WTC11 (cell line): ENCODE data around the gene PIP5K1A. TPM values are rescaled to one million over a fixed set of nuclear protein-coding genes. Genes with fewer than 3 reads are reported as not detected.
A peak's percentile ranks its signal among the peaks of the same experiment; 100 is the strongest.

Source experiments
- ATAC-seq: fragments of 200-7000 bp; cut with Tn5 transposase; 2 replicates; pipeline ENCODE4 v1.10.0; 2021; ENCODE audit warnings: mild to moderate bottlenecking, moderate library complexity
- CTCF ChIA-PET: fragments of 300-600 bp; sonication (Branson Sonifier 250); formaldehyde crosslinking; loops from one replicate; lab custom pipeline; 2021; ENCODE audit warnings: antibody characterized with exemption; lab: Charles Lee
- POLR2A ChIA-PET: fragments of 350-600 bp; sonication (Branson Sonifier 250); formaldehyde crosslinking; loops from one replicate; lab custom pipeline; 2021; ENCODE audit warnings: antibody characterized with exemption; lab: Charles Lee
- DNase-seq: peaks from one replicate; pipeline ENCODE4 v3.0.0; 2021; ENCODE audit warnings: low spot score
- H3K27ac Mint-ChIP-seq: 2 replicates; pipeline ENCODE4 v1.8.0; 2021; ENCODE audit warnings: mixed read lengths
- H3K27me3 Mint-ChIP-seq: 2 replicates; pipeline ENCODE4 v1.8.0; 2021; ENCODE audit warnings: low read depth, mild to moderate bottlenecking, moderate library complexity, mixed read lengths
- H3K36me3 Mint-ChIP-seq: 2 replicates; pipeline ENCODE4 v1.8.0; 2021; ENCODE audit warnings: mixed read lengths
- H3K4me1 Mint-ChIP-seq: 2 replicates; pipeline ENCODE4 v1.8.0; 2022; ENCODE audit warnings: mixed read lengths
- H3K4me3 Mint-ChIP-seq: 2 replicates; pipeline ENCODE4 v1.8.0; 2021; ENCODE audit warnings: mild to moderate bottlenecking, moderate library complexity, mixed read lengths
- H3K9me3 Mint-ChIP-seq: 2 replicates; pipeline ENCODE4 v1.8.0; 2021; ENCODE audit warnings: mixed read lengths
- ELF4 ChIP-seq: sonication (generic); formaldehyde crosslinking; IDR thresholded peaks from 2 replicates; pipeline ENCODE4 v1.8.1; 2022; ENCODE audit warnings: low read depth, mild to moderate bottlenecking, moderate library complexity, missing genetic modification reagents
- JUN ChIP-seq: sonication (generic); formaldehyde crosslinking; IDR thresholded peaks from 2 replicates; pipeline ENCODE4 v1.8.0; 2023; ENCODE audit warnings: mild to moderate bottlenecking, missing genetic modification reagents
- MXD4 ChIP-seq: fragments of 250-450 bp; sonication (Bioruptor Pico); IDR thresholded peaks from 2 replicates; pipeline ENCODE4 v1.8.0; 2021; ENCODE audit warnings: mild to moderate bottlenecking, moderate library complexity, borderline replicate concordance
- MYBL2 ChIP-seq: sonication (generic); formaldehyde crosslinking; IDR thresholded peaks from 2 replicates; pipeline ENCODE4 v1.8.1; 2023; ENCODE audit warnings: mild to moderate bottlenecking, moderate library complexity, missing genetic modification reagents
- NFE2L1 ChIP-seq: sonication (generic); formaldehyde crosslinking; IDR thresholded peaks from 2 replicates; pipeline ENCODE4 v1.8.1; 2023; ENCODE audit warnings: missing genetic modification reagents
- NR1H2 ChIP-seq: sonication (generic); formaldehyde crosslinking; IDR thresholded peaks from 2 replicates; pipeline ENCODE4 v1.9.0; 2021; ENCODE audit warnings: mild to moderate bottlenecking, moderate library complexity, missing genetic modification reagents
- OVOL2 ChIP-seq: fragments of 250-450 bp; sonication (Bioruptor Pico); IDR thresholded peaks from 2 replicates; pipeline ENCODE4 v1.9.0; 2021; ENCODE audit warnings: mild to moderate bottlenecking, borderline replicate concordance
- ZNF138 ChIP-seq: sonication (generic); formaldehyde crosslinking; conservative IDR thresholded peaks from 2 replicates; pipeline ENCODE4 v1.8.1; 2022; ENCODE audit warnings: mild to moderate bottlenecking, moderate library complexity, missing genetic modification reagents
- ZNF317 ChIP-seq: sonication (generic); formaldehyde crosslinking; IDR thresholded peaks from 2 replicates; pipeline ENCODE4 v1.8.1; 2023; ENCODE audit warnings: low read depth, mild to moderate bottlenecking, moderate library complexity, missing genetic modification reagents, borderline replicate concordance
- total RNA-seq: library from RNA; stranded (reverse); gene quantifications from 3 replicates; pipeline ENCODE4 v1.2.3, GENCODE V29; 2021
- TF ChIP-seq, protein P1 (sequence below): fragments of 250-450 bp; sonication (Bioruptor Pico); IDR thresholded peaks from 2 replicates; pipeline ENCODE4 v1.9.0; 2021; ENCODE audit warnings: moderate library complexity, mild to moderate bottlenecking, inconsistent platforms, borderline replicate concordance
- TF ChIP-seq, protein P2 (sequence below): sonication (generic); formaldehyde crosslinking; IDR thresholded peaks from 2 replicates; pipeline ENCODE4 v1.8.0; 2023; ENCODE audit warnings: missing genetic modification reagents, mild to moderate bottlenecking, borderline replicate concordance
- TF ChIP-seq, protein P3 (sequence below): sonication (generic); formaldehyde crosslinking; IDR thresholded peaks from 2 replicates; pipeline ENCODE4 v1.8.1; 2023; ENCODE audit warnings: mild to moderate bottlenecking, missing genetic modification reagents, moderate library complexity
- TF ChIP-seq, protein P4 (sequence below): sonication (generic); formaldehyde crosslinking; IDR thresholded peaks from 2 replicates; pipeline ENCODE4 v1.8.1; 2022; ENCODE audit warnings: low read depth, mild to moderate bottlenecking, moderate library complexity, missing genetic modification reagents, borderline replicate concordance
- TF ChIP-seq, protein P5 (sequence below): sonication (generic); formaldehyde crosslinking; IDR thresholded peaks from 2 replicates; pipeline ENCODE4 v1.8.0; 2022; ENCODE audit warnings: mild to moderate bottlenecking, missing genetic modification reagents
- TF ChIP-seq, protein P6 (sequence below): sonication (generic); formaldehyde crosslinking; IDR thresholded peaks from 2 replicates; pipeline ENCODE4 v1.8.1; 2023; ENCODE audit warnings: mild to moderate bottlenecking, missing genetic modification reagents
- TF ChIP-seq, protein P7 (sequence below): sonication (generic); formaldehyde crosslinking; IDR thresholded peaks from 2 replicates; pipeline ENCODE4 v1.8.0; 2022; ENCODE audit warnings: missing genetic modification reagents
- TF ChIP-seq, protein P8 (sequence below): sonication (generic); formaldehyde crosslinking; IDR thresholded peaks from 2 replicates; pipeline ENCODE4 v1.8.1; 2023; ENCODE audit warnings: mild to moderate bottlenecking, missing genetic modification reagents, moderate library complexity

The PIP5K1A gene
- total RNA-seq, 1 experiment from 2014 or later = 81.3 TPM

DNA sequence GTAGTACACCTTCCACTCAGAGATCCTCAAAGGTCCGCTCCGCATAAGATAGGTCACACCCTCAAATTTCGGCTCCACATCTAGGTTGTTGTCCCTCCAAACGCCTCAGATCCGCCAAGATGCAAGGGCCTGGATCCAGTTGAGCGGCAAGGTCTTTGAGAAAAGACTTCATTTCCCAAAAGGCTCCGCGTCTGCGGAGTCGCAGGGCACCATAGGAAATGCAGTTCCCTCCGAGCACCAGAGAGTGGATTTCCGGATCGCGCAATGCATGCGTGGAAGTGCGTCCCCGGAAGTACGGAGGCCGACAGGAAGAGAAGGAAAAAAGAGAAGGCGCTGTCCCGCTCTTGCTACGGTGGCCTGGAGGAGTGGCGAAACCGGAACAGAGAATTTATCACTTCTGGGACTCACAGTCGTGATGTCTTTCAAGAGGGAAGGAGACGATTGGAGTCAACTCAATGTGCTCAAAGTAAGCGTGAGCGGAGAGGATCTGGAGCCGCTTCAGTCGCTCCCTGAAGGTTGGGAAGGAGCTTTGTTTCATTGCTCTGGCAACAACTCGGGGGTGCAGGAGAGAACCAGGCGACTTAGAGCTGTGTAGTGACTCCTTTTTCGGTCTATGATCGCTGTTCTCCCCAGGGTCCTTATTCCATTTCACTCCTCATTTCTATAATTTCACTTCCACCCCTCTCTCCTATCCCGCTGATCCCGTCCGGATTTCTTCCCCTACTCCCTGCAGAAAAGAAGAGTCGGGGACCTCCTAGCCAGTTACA, 32.4 kb upstream of the PIP5K1A start, which contains the start of the genes LYSMD1 and SCNM1:
Gene LYSMD1, minus strand, starts transcription at position 165 of the 767 bp plus-strand sequence. CDS start 644 bp downstream, outside the sequence.
Gene SCNM1, plus strand, starts transcription at position 407 of the 767 bp plus-strand sequence. Its CDS starts 9 bp downstream, at position 416.
- DNase-seq (peak; percentile 92), ATAC-seq (peak; percentile 90)
- peak within 1 kb of the TSS; percentile 99 for H3K4me3 Mint-ChIP-seq
- ChIA-PET CTCF (interaction anchor here (0.8 to 4.1 kb wide), 11 partner anchors 9 to 628 kb away, joined by 3 to 39 read pairs (median 5); partner anchors contain the start of genes C1orf56, CDC42SE1, GABPB2 and MLLT11), POLR2A (interaction anchor here (0.5 to 1.3 kb wide), 7 partner anchors 21 to 106 kb away, joined by 3 to 5 read pairs (median 3); partner anchors contain the start of genes MLLT11 and VPS72)
- peak within 1 kb of the TSS; percentile 99 for H3K27ac Mint-ChIP-seq
- H3K4me1 Mint-ChIP-seq = peaks cover 15% of the 10 kb centered on the region
- no peaks in the 10 kb centered on the region for H3K9me3 Mint-ChIP-seq
- H3K27me3 Mint-ChIP-seq = no peaks in the 10 kb centered on the region; the same call in 1 of the 2 replicates
- peaks cover 28% of the 10 kb centered on the region for H3K36me3 Mint-ChIP-seq
- TF ChIP-seq, protein P1, sequence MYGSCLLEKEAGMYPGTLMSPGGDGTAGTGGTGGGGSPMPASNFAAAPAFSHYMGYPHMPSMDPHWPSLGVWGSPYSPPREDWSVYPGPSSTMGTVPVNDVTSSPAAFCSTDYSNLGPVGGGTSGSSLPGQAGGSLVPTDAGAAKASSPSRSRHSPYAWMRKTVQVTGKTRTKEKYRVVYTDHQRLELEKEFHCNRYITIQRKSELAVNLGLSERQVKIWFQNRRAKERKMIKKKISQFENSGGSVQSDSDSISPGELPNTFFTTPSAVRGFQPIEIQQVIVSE (CRISPR knock-in tag) = no peak
- TF ChIP-seq, protein P2, sequence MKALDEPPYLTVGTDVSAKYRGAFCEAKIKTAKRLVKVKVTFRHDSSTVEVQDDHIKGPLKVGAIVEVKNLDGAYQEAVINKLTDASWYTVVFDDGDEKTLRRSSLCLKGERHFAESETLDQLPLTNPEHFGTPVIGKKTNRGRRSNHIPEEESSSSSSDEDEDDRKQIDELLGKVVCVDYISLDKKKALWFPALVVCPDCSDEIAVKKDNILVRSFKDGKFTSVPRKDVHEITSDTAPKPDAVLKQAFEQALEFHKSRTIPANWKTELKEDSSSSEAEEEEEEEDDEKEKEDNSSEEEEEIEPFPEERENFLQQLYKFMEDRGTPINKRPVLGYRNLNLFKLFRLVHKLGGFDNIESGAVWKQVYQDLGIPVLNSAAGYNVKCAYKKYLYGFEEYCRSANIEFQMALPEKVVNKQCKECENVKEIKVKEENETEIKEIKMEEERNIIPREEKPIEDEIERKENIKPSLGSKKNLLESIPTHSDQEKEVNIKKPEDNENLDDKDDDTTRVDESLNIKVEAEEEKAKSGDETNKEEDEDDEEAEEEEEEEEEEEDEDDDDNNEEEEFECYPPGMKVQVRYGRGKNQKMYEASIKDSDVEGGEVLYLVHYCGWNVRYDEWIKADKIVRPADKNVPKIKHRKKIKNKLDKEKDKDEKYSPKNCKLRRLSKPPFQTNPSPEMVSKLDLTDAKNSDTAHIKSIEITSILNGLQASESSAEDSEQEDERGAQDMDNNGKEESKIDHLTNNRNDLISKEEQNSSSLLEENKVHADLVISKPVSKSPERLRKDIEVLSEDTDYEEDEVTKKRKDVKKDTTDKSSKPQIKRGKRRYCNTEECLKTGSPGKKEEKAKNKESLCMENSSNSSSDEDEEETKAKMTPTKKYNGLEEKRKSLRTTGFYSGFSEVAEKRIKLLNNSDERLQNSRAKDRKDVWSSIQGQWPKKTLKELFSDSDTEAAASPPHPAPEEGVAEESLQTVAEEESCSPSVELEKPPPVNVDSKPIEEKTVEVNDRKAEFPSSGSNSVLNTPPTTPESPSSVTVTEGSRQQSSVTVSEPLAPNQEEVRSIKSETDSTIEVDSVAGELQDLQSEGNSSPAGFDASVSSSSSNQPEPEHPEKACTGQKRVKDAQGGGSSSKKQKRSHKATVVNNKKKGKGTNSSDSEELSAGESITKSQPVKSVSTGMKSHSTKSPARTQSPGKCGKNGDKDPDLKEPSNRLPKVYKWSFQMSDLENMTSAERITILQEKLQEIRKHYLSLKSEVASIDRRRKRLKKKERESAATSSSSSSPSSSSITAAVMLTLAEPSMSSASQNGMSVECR = peak; percentile 68; the same call in 1 of the 2 replicates
- no peak for TF ChIP-seq MXD4
- TF ChIP-seq, protein P3, sequence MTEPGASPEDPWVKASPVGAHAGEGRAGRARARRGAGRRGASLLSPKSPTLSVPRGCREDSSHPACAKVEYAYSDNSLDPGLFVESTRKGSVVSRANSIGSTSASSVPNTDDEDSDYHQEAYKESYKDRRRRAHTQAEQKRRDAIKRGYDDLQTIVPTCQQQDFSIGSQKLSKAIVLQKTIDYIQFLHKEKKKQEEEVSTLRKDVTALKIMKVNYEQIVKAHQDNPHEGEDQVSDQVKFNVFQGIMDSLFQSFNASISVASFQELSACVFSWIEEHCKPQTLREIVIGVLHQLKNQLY (CRISPR knock-in tag) = no peak
- TF ChIP-seq ZNF138 (CRISPR knock-in tag) = no peak
- TF ChIP-seq NFE2L1 (CRISPR knock-in tag) = no peak
- TF ChIP-seq JUN (CRISPR knock-in tag) = no peak
- TF ChIP-seq, protein P4, sequence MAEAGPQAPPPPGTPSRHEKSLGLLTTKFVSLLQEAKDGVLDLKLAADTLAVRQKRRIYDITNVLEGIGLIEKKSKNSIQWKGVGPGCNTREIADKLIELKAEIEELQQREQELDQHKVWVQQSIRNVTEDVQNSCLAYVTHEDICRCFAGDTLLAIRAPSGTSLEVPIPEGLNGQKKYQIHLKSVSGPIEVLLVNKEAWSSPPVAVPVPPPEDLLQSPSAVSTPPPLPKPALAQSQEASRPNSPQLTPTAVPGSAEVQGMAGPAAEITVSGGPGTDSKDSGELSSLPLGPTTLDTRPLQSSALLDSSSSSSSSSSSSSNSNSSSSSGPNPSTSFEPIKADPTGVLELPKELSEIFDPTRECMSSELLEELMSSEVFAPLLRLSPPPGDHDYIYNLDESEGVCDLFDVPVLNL (CRISPR knock-in tag) = no peak
- TF ChIP-seq OVOL2 (CRISPR knock-in tag) = no peak
- 0 out of 2 replicates have a peak, but pooled peaks have one; percentile 63 for TF ChIP-seq MYBL2 (CRISPR knock-in tag)
- TF ChIP-seq, protein P5, sequence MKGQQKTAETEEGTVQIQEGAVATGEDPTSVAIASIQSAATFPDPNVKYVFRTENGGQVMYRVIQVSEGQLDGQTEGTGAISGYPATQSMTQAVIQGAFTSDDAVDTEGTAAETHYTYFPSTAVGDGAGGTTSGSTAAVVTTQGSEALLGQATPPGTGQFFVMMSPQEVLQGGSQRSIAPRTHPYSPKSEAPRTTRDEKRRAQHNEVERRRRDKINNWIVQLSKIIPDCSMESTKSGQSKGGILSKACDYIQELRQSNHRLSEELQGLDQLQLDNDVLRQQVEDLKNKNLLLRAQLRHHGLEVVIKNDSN (CRISPR knock-in tag) = peak; percentile 42; the same call in 1 of the 2 replicates
- TF ChIP-seq, protein P6, sequence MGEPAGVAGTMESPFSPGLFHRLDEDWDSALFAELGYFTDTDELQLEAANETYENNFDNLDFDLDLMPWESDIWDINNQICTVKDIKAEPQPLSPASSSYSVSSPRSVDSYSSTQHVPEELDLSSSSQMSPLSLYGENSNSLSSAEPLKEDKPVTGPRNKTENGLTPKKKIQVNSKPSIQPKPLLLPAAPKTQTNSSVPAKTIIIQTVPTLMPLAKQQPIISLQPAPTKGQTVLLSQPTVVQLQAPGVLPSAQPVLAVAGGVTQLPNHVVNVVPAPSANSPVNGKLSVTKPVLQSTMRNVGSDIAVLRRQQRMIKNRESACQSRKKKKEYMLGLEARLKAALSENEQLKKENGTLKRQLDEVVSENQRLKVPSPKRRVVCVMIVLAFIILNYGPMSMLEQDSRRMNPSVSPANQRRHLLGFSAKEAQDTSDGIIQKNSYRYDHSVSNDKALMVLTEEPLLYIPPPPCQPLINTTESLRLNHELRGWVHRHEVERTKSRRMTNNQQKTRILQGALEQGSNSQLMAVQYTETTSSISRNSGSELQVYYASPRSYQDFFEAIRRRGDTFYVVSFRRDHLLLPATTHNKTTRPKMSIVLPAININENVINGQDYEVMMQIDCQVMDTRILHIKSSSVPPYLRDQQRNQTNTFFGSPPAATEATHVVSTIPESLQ (CRISPR knock-in tag) = no peak
- TF ChIP-seq ELF4 (CRISPR knock-in tag) = no peak
- TF ChIP-seq ZNF317 (CRISPR knock-in tag) = no peak
- TF ChIP-seq, protein P7, sequence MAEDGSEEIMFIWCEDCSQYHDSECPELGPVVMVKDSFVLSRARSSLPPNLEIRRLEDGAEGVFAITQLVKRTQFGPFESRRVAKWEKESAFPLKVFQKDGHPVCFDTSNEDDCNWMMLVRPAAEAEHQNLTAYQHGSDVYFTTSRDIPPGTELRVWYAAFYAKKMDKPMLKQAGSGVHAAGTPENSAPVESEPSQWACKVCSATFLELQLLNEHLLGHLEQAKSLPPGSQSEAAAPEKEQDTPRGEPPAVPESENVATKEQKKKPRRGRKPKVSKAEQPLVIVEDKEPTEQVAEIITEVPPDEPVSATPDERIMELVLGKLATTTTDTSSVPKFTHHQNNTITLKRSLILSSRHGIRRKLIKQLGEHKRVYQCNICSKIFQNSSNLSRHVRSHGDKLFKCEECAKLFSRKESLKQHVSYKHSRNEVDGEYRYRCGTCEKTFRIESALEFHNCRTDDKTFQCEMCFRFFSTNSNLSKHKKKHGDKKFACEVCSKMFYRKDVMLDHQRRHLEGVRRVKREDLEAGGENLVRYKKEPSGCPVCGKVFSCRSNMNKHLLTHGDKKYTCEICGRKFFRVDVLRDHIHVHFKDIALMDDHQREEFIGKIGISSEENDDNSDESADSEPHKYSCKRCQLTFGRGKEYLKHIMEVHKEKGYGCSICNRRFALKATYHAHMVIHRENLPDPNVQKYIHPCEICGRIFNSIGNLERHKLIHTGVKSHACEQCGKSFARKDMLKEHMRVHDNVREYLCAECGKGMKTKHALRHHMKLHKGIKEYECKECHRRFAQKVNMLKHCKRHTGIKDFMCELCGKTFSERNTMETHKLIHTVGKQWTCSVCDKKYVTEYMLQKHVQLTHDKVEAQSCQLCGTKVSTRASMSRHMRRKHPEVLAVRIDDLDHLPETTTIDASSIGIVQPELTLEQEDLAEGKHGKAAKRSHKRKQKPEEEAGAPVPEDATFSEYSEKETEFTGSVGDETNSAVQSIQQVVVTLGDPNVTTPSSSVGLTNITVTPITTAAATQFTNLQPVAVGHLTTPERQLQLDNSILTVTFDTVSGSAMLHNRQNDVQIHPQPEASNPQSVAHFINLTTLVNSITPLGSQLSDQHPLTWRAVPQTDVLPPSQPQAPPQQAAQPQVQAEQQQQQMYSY (CRISPR knock-in tag) = 0 out of 2 replicates have a peak, but pooled peaks have one; percentile 6
- no peak for TF ChIP-seq NR1H2
- TF ChIP-seq, protein P8, sequence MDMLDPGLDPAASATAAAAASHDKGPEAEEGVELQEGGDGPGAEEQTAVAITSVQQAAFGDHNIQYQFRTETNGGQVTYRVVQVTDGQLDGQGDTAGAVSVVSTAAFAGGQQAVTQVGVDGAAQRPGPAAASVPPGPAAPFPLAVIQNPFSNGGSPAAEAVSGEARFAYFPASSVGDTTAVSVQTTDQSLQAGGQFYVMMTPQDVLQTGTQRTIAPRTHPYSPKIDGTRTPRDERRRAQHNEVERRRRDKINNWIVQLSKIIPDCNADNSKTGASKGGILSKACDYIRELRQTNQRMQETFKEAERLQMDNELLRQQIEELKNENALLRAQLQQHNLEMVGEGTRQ (CRISPR knock-in tag) = no peak
